HG03280 (cell line): ENCODE data around the gene GAP43.

Experiments
- ATAC-seq: cut with Tn5 transposase; IDR thresholded peaks from one replicate; pipeline ENCODE4 v1.9.1; 2021; ENCODE audit warnings: mild to moderate bottlenecking, moderate library complexity; ENCODE audit not compliant: unreplicated experiment

The GAP43 gene

GRCh38 chr3:115659253-115660220 is 36.2 kb downstream of the GAP43 start:
- no peak for ATAC-seq

- no peak for ATAC-seq
Observed at GRCh38 chr3:115660646-115661337, 37.5 kb downstream of the GAP43 start.

- no peak for ATAC-seq
Observed at GRCh38 chr3:115662356-115662755, 39.0 kb downstream of the GAP43 start.

GRCh38 chr3:115663414-115663813 is 40.1 kb downstream of the GAP43 start:
- no peak for ATAC-seq

GRCh38 chr3:115666081-115666480 is 42.8 kb downstream of the GAP43 start:
- ATAC-seq: no peak

- ATAC-seq: no peak
Observed at GRCh38 chr3:115666920-115667737, 43.8 kb downstream of the GAP43 start.

GRCh38 chr3:115667738-115668065 is 44.4 kb downstream of the GAP43 start:
- ATAC-seq: no peak

- no peak for ATAC-seq
Observed at GRCh38 chr3:115670911-115671310, 47.6 kb downstream of the GAP43 start.

- no peak for ATAC-seq
Observed at GRCh38 chr3:115671761-115672455, 48.6 kb downstream of the GAP43 start.

- ATAC-seq: no peak
Observed at GRCh38 chr3:115673881-115674280, 50.6 kb downstream of the GAP43 start.

- ATAC-seq: no peak
Observed at GRCh38 chr3:115676336-115676735, 53.0 kb downstream of the GAP43 start.

- ATAC-seq: no peak
Observed at GRCh38 chr3:115680803-115681345, 57.6 kb downstream of the GAP43 start.

- ATAC-seq: no peak
Observed at GRCh38 chr3:115681736-115682135, 58.4 kb downstream of the GAP43 start.

- no peak for ATAC-seq
Observed at GRCh38 chr3:115683305-115683704, 60.0 kb downstream of the GAP43 start.

GRCh38 chr3:115683773-115684172 is 60.5 kb downstream of the GAP43 start:
- no peak for ATAC-seq

- no peak for ATAC-seq
Observed at GRCh38 chr3:115685097-115685496, 61.8 kb downstream of the GAP43 start.

GRCh38 chr3:115687721-115688120 is 64.4 kb downstream of the GAP43 start:
- no peak for ATAC-seq

GRCh38 chr3:115688418-115688817 is 65.1 kb downstream of the GAP43 start:
- no peak for ATAC-seq

- ATAC-seq: no peak
Observed at GRCh38 chr3:115689928-115690327, 66.6 kb downstream of the GAP43 start.

- no peak for ATAC-seq
Observed at GRCh38 chr3:115691964-115692363, 68.7 kb downstream of the GAP43 start.
